HCT116 (cell line): ENCODE measurements around the gene LELP1. TPM values are rescaled to one million over a fixed set of nuclear protein-coding genes. Genes with fewer than 3 reads are reported as not detected.

Experiments used
- ATAC-seq: fragments of 200-7000 bp; cut with Tn5 transposase; 2 replicates; pipeline ENCODE4 v1.9.1; 2020; ENCODE audit warnings: mild to moderate bottlenecking, moderate library complexity
- BruUV-seq: library from RNA; stranded (reverse); fragments of 400-500 nt; replicated peaks from 2 replicates; lab custom pipeline; 2021; lab: Mats Ljungman, UMichigan
- CTCF ChIA-PET: fragments of 300-600 bp; sonication (Branson Sonifier 250); formaldehyde crosslinking; loops from one replicate; lab custom pipeline; 2021; ENCODE audit warnings: antibody characterized with exemption; lab: Charles Lee
- POLR2A ChIA-PET: fragments of 300-600, 350-600 bp; sonication (Branson Sonifier 250); formaldehyde crosslinking; loops from one replicate; lab custom pipeline; 2021; ENCODE audit warnings: antibody characterized with exemption; lab: Charles Lee
- RAD21 ChIA-PET, 2 experiments: fragments of 300-600 bp; sonication (Branson Sonifier 250); formaldehyde crosslinking; loops; one replicate each; lab custom pipeline; 2023; ENCODE audit warnings: low total read pairs in 2 of 2; ENCODE audit not compliant: uncharacterized antibody in 2 of 2, unreplicated experiment in 2 of 2, low non-redundant PET in 1 of 2; lab: Charles Lee
- DNase-seq: peaks from one replicate; pipeline ENCODE4 v3.0.0-alpha.2; 2010; ENCODE audit warnings: low read depth, low spot score
- H2AFZ ChIP-seq: fragments of 200-600 bp; shearing (Covaris generic), sonication (generic); 2 replicates; pipeline ENCODE4 v1.6.1; 2017; ENCODE audit warnings: low read depth, mixed run types, mixed read lengths, antibody characterized with exemption, low read length; ENCODE audit not compliant: poor library complexity, severe bottlenecking
- H3K27ac ChIP-seq: 2 replicates; pipeline ENCODE4 v1.5.1; 2012; ENCODE audit warnings: low read depth, low read length
- H3K27me3 ChIP-seq: fragments of 200-600 bp; sonication (generic); 2 replicates; pipeline ENCODE4 v1.6.1; 2016; ENCODE audit warnings: mixed run types, low read length, mixed read lengths; ENCODE audit not compliant: insufficient read depth
- H3K36me3 ChIP-seq, 2 experiments: fragments of 200-500 bp in 1 of 2; fragments of 200-600 bp in 1 of 2; sonication (Bioruptor generic) in 1 of 2; sonication (generic) in 1 of 2; 2 replicates each; pipeline versions ENCODE4 v1.5.1 to v1.6.1; 2014 to 2016; ENCODE audit warnings: low read length in 2 of 2, inconsistent platforms in 1 of 2, mixed read lengths in 1 of 2, mixed run types in 1 of 2; ENCODE audit not compliant: insufficient read depth in 2 of 2, control insufficient read depth in 1 of 2
- H3K4me1 ChIP-seq, 2 experiments: fragments of 200-600 bp in 1 of 2; sonication (generic) in 1 of 2; 2 replicates each; pipeline versions ENCODE4 v1.5.1 to v1.6.1; 2012 to 2017; ENCODE audit warnings: low read length in 2 of 2, inconsistent platforms in 1 of 2, mild to moderate bottlenecking in 1 of 2, mixed read lengths in 1 of 2, mixed run types in 1 of 2, moderate library complexity in 1 of 2; ENCODE audit not compliant: insufficient read depth in 2 of 2, control insufficient read depth in 1 of 2
- H3K4me2 ChIP-seq: fragments of 200-600 bp; sonication (generic); 2 replicates; pipeline ENCODE4 v1.6.1; 2017; ENCODE audit warnings: mixed run types, low read length, mixed read lengths
- H3K4me3 ChIP-seq, 2 experiments: fragments of 200-600 bp in 1 of 2; sonication (generic) in 1 of 2; replicated peaks in 1 of 2; 2 replicates each; pipeline ENCODE4 v1.5.1; 2011 to 2016; ENCODE audit warnings: low read length in 2 of 2, control low read depth in 1 of 2, low read depth in 1 of 2, mild to moderate bottlenecking in 1 of 2, mixed read lengths in 1 of 2, mixed run types in 1 of 2
- H3K79me2 ChIP-seq: fragments of 200-600 bp; sonication (generic); 2 replicates; pipeline ENCODE4 v1.6.1; 2017; ENCODE audit warnings: mild to moderate bottlenecking, mixed run types, low read length, moderate library complexity, mixed read lengths; ENCODE audit not compliant: insufficient read depth
- H3K9ac ChIP-seq: fragments of 200-600 bp; sonication (generic); 2 replicates; pipeline ENCODE4 v1.6.1; 2016; ENCODE audit warnings: low read length, mixed read lengths
- H3K9me2 ChIP-seq: fragments of 200-600 bp; sonication (generic), shearing (Covaris generic); 2 replicates; pipeline ENCODE4 v1.6.1; 2017; ENCODE audit warnings: mixed run types, mild to moderate bottlenecking, moderate library complexity; ENCODE audit not compliant: insufficient read depth
- H3K9me3 ChIP-seq, 2 experiments: fragments of 200-500 bp in 1 of 2; fragments of 200-600 bp in 1 of 2; sonication (Bioruptor generic) in 1 of 2; sonication (generic) in 1 of 2; 2 replicates each; pipeline ENCODE4 v1.6.1; 2014 to 2017; ENCODE audit warnings: low read length in 2 of 2, mixed read lengths in 2 of 2, inconsistent platforms in 1 of 2, low read depth in 1 of 2, mild to moderate bottlenecking in 1 of 2, mixed run types in 1 of 2, moderate library complexity in 1 of 2; ENCODE audit not compliant: control insufficient read depth in 1 of 2, insufficient read depth in 1 of 2
- H4K20me1 ChIP-seq: fragments of 200-600 bp; sonication (generic), shearing (Covaris generic); 2 replicates; pipeline ENCODE4 v1.6.1; 2017; ENCODE audit warnings: mixed run types, mild to moderate bottlenecking, moderate library complexity; ENCODE audit not compliant: insufficient read depth
- CBX3 ChIP-seq: IDR thresholded peaks from 2 replicates; pipeline ENCODE4 v1.6.1; 2012; ENCODE audit warnings: low read depth
- CEBPB ChIP-seq: IDR thresholded peaks from 2 replicates; pipeline ENCODE4 v1.6.1; 2012; ENCODE audit warnings: low read depth
- EGR1 ChIP-seq: IDR thresholded peaks from 2 replicates; pipeline ENCODE4 v1.6.1; 2012; ENCODE audit warnings: low read depth
- ELF1 ChIP-seq: IDR thresholded peaks from 2 replicates; pipeline ENCODE4 v1.6.1; 2012; ENCODE audit warnings: low read depth, borderline replicate concordance
- EZH2phosphoT487 ChIP-seq: fragments of 200-600 bp; IDR thresholded peaks from 2 replicates; pipeline ENCODE4 v1.6.1; 2018; ENCODE audit warnings: antibody characterized with exemption, borderline replicate concordance
- FOSL1 ChIP-seq: IDR thresholded peaks from 2 replicates; pipeline ENCODE4 v1.6.1; 2012; ENCODE audit warnings: low read depth
- POLR2A ChIP-seq: IDR thresholded peaks from 2 replicates; pipeline ENCODE4 v1.7.0; 2011; ENCODE audit warnings: borderline replicate concordance; ENCODE audit not compliant: insufficient read depth, insufficient read length; ENCODE audit errors: extremely low read depth
- POLR2AphosphoS5 ChIP-seq: IDR thresholded peaks from 2 replicates; pipeline ENCODE4 v1.6.1; 2011; ENCODE audit warnings: mild to moderate bottlenecking, low read depth, low read length, moderate library complexity
- RAD21 ChIP-seq: IDR thresholded peaks from 2 replicates; pipeline ENCODE4 v1.6.1; 2012; ENCODE audit warnings: low read depth, mild to moderate bottlenecking
- SIN3A ChIP-seq: IDR thresholded peaks from 2 replicates; pipeline ENCODE4 v1.6.1; 2012; ENCODE audit warnings: low read depth
- SRF ChIP-seq: IDR thresholded peaks from 2 replicates; pipeline ENCODE4 v1.6.1; 2012; ENCODE audit warnings: low read depth
- TCF7L2 ChIP-seq: IDR thresholded peaks from 2 replicates; pipeline ENCODE4 v1.7.0; 2011; ENCODE audit warnings: borderline replicate concordance, inconsistent platforms; ENCODE audit not compliant: insufficient read depth, insufficient read length; ENCODE audit errors: extremely low read depth
- ZFX ChIP-seq: fragments of 450-650 bp; IDR thresholded peaks from 2 replicates; pipeline ENCODE4 v1.6.1; 2017
- ZNF274 ChIP-seq: fragments of 200-500 bp; sonication (Bioruptor generic); IDR thresholded peaks from 2 replicates; pipeline ENCODE4 v1.6.1; 2014; ENCODE audit warnings: mild to moderate bottlenecking, low read depth, low read length, inconsistent platforms
- intact Hi-C: fragments of 100-400 bp; cut with micrococcal nuclease; formaldehyde crosslinking; loops from 2 replicates; pipeline ENCODE4 v1.10.0; 2022
- total RNA-seq: library from RNA; stranded (reverse); gene quantifications from one replicate; pipeline ENCODE4 v1.2.1, GENCODE V29; 2021; ENCODE audit not compliant: unreplicated experiment
- TF ChIP-seq, protein P1 (sequence below), 3 experiments: fragments of 200-600 bp in 1 of 3; sonication (generic) in 1 of 3; IDR thresholded peaks in 2 of 3; conservative IDR thresholded peaks in 1 of 3; 2 replicates each; pipeline ENCODE4 v1.5.1; 2012 to 2017; ENCODE audit warnings: low read depth in 2 of 3, low read length in 2 of 3, antibody characterized with exemption in 1 of 3, borderline replicate concordance in 1 of 3, control low read depth in 1 of 3, mild to moderate bottlenecking in 1 of 3, mixed read lengths in 1 of 3, mixed run types in 1 of 3, moderate library complexity in 1 of 3; ENCODE audit not compliant: insufficient read depth in 1 of 3
- TF ChIP-seq, protein P2 (sequence below): IDR thresholded peaks from 2 replicates; pipeline ENCODE4 v1.6.1; 2012
- TF ChIP-seq, protein P3 (sequence below): IDR thresholded peaks from 2 replicates; pipeline ENCODE4 v1.6.1; 2012
- TF ChIP-seq, protein P4 (sequence below): IDR thresholded peaks from 2 replicates; pipeline ENCODE4 v1.6.1; 2011; ENCODE audit warnings: mild to moderate bottlenecking, low read length, moderate library complexity; ENCODE audit not compliant: insufficient replicate concordance; ENCODE audit errors: extremely low read depth
- TF ChIP-seq, protein P5 (sequence below): IDR thresholded peaks from 2 replicates; pipeline ENCODE4 v1.6.1; 2012; ENCODE audit warnings: low read depth

Gene LELP1
- total RNA-seq, 1 experiment from 2014 or later, result not detected

DNA sequence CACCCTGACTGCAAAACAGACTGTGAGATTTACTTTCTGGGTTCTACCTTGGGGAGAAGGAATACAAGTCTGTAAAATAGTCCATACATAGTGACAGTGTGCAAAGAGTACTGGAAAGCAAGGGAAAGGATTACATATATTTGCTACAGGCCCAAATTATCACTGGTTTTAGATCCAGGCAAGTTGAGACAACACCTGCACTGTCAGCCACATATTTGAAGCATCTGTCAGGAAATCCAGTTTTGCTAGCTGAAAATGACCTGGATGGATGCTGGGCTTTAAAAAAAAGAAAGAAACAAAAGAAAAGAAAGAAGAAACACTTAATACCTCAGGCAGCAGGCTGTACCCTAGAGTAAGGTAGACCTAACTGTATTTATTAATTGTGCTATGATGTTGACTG is 28.6 kb upstream of the LELP1 start (continued):
- TF ChIP-seq, protein P1, sequence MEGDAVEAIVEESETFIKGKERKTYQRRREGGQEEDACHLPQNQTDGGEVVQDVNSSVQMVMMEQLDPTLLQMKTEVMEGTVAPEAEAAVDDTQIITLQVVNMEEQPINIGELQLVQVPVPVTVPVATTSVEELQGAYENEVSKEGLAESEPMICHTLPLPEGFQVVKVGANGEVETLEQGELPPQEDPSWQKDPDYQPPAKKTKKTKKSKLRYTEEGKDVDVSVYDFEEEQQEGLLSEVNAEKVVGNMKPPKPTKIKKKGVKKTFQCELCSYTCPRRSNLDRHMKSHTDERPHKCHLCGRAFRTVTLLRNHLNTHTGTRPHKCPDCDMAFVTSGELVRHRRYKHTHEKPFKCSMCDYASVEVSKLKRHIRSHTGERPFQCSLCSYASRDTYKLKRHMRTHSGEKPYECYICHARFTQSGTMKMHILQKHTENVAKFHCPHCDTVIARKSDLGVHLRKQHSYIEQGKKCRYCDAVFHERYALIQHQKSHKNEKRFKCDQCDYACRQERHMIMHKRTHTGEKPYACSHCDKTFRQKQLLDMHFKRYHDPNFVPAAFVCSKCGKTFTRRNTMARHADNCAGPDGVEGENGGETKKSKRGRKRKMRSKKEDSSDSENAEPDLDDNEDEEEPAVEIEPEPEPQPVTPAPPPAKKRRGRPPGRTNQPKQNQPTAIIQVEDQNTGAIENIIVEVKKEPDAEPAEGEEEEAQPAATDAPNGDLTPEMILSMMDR (IDR thresholded peaks at IDR 0.05 in 2 of 3, conservative IDR thresholded peaks at IDR 0.05 in 1 of 3; ENCODE audit: borderline replicate concordance in 1 of 3, insufficient read depth in 1 of 3, low read depth in 2 of 3, low read length in 2 of 3), result no peak
- no peak for TF ChIP-seq EZH2phosphoT487
- TF ChIP-seq SRF, result no peak
- no peak for TF ChIP-seq CBX3
- no peak for TF ChIP-seq FOSL1
- no peak for TF ChIP-seq SIN3A
- TF ChIP-seq POLR2AphosphoS5, result no peak
- TF ChIP-seq, protein P2, sequence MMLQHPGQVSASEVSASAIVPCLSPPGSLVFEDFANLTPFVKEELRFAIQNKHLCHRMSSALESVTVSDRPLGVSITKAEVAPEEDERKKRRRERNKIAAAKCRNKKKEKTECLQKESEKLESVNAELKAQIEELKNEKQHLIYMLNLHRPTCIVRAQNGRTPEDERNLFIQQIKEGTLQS, result no peak
- no peak for TF ChIP-seq ELF1

DNA sequence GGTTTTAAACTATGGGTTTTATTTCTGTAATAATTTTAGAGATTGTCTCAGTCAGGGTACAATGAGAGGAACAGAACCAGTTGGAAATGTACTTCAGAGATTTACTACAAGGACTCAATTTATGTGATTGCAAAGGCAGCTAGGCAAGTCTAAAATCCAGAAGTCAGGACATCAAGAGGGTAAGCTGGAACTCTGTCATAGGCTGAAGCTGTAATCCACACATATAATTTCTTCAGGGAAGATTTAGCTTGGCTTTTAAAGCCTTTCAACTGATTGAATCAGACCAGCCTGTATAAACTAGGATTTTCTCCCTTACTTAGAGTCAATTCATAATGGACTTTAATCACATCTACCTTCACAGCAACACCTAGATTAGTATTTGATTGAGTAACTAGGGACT is 24.3 kb upstream of the LELP1 start:
- Histone ChIP-seq H3K9ac (no peak overlapping the region), H3K4me2 (no peak overlapping the region), H3K79me2 (no peaks in the 10 kb centered on the region), H3K27me3 (peaks cover 35% of the 10 kb centered on the region), H2AFZ (no peak overlapping the region), H4K20me1 (no peaks in the 10 kb centered on the region), H3K4me3 (no peak overlapping the region), H3K36me3 (no peaks in the 10 kb centered on the region), H3K4me1 (no peaks in the 10 kb centered on the region), H3K27ac (no peak overlapping the region), H3K9me2 (no peaks in the 10 kb centered on the region), H3K9me3 (no peaks in the 10 kb centered on the region)
- CTCF ChIA-PET, result interaction anchor here (1.1 kb wide), 2 partner anchors 9 to 41 kb away, joined by 3 read pairs; no protein-coding TSS in a partner anchor
- intact Hi-C loops, result loop anchor here (1.0 kb wide), 1 partner anchor 10 kb away; no protein-coding TSS in a partner anchor
- BruUV-seq, result no TSS peak
- RAD21 ChIA-PET, result no interaction called here
- POLR2A ChIA-PET, result no interaction called here
- ATAC-seq, result no peak
- DNase-seq, result no peak
- TF ChIP-seq, protein P3, sequence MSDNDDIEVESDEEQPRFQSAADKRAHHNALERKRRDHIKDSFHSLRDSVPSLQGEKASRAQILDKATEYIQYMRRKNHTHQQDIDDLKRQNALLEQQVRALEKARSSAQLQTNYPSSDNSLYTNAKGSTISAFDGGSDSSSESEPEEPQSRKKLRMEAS, result no peak
- TF ChIP-seq, protein P4, sequence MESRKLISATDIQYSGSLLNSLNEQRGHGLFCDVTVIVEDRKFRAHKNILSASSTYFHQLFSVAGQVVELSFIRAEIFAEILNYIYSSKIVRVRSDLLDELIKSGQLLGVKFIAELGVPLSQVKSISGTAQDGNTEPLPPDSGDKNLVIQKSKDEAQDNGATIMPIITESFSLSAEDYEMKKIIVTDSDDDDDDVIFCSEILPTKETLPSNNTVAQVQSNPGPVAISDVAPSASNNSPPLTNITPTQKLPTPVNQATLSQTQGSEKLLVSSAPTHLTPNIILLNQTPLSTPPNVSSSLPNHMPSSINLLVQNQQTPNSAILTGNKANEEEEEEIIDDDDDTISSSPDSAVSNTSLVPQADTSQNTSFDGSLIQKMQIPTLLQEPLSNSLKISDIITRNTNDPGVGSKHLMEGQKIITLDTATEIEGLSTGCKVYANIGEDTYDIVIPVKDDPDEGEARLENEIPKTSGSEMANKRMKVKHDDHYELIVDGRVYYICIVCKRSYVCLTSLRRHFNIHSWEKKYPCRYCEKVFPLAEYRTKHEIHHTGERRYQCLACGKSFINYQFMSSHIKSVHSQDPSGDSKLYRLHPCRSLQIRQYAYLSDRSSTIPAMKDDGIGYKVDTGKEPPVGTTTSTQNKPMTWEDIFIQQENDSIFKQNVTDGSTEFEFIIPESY, result no peak
- TF ChIP-seq POLR2A (no peak), TCF7L2 (no peak), ZFX (no peak), RAD21 (no peak), ZNF274 (no peak), EZH2phosphoT487 (no peak), EGR1 (no peak), POLR2AphosphoS5 (no peak), CEBPB (no peak)
- TF ChIP-seq, protein P5, sequence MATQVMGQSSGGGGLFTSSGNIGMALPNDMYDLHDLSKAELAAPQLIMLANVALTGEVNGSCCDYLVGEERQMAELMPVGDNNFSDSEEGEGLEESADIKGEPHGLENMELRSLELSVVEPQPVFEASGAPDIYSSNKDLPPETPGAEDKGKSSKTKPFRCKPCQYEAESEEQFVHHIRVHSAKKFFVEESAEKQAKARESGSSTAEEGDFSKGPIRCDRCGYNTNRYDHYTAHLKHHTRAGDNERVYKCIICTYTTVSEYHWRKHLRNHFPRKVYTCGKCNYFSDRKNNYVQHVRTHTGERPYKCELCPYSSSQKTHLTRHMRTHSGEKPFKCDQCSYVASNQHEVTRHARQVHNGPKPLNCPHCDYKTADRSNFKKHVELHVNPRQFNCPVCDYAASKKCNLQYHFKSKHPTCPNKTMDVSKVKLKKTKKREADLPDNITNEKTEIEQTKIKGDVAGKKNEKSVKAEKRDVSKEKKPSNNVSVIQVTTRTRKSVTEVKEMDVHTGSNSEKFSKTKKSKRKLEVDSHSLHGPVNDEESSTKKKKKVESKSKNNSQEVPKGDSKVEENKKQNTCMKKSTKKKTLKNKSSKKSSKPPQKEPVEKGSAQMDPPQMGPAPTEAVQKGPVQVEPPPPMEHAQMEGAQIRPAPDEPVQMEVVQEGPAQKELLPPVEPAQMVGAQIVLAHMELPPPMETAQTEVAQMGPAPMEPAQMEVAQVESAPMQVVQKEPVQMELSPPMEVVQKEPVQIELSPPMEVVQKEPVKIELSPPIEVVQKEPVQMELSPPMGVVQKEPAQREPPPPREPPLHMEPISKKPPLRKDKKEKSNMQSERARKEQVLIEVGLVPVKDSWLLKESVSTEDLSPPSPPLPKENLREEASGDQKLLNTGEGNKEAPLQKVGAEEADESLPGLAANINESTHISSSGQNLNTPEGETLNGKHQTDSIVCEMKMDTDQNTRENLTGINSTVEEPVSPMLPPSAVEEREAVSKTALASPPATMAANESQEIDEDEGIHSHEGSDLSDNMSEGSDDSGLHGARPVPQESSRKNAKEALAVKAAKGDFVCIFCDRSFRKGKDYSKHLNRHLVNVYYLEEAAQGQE, result no peak
- TF ChIP-seq, protein P2, result no peak
